AML-193 (cell line): ENCODE measurements around the gene UBE2E3.
"Not testable (repeated sequence)": the region's sequence is repeated elsewhere in the genome, so short reads cannot be mapped to it uniquely, and the experiment has no call there.

ENCODE experiments used
- DNase-seq, 2 experiments: peaks; one replicate each; lab custom pipeline; 2025; lab: John Stamatoyannopoulos, UW

UBE2E3 gene

DNA sequence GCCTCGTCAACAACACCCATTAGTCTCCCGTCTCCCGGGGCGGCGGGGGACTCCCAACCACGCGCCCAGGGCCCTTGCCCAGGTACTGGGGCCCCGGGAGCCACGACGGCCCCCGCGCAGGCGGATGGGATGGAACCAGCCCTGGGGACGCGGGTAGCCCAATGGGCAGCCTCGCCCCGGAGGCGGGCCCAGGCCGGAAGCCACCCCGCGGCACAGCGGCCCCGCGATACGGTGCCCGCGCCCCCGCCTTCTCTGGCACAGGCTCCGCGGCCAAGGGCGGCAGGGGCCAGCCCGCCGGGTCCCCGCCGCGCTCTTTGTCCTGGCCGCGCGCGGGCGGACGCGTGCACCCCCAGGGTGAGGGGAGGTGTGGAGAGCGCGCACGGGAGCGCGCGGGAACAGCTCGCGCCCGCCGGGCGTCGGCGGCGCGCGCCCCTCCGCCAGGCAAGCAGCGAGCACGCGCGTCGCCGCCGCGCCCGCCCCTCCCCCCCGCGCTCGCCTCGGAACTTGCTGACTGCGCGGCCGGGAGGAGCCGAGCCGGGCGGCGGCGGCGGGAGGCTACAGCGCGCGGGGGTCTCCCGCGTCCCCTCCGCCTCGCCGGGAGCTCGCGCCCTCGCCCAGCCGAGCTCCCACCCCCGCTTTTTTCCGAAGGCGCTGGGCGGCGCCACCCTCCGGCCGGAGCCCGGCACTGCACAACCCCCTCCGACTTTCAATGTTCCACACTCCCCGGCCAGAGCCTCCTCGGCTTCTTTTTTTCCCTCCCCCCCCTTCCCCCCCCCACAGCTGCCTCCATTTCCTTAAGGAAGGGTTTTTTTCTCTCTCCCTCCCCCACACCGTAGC lies at the start of gene UBE2E3:
Gene UBE2E3 (plus strand): TSS at position 500 of the 837 bp plus-strand sequence. CDS start 1,438 bp downstream, outside the sequence.
- no peak for DNase-seq

DNA sequence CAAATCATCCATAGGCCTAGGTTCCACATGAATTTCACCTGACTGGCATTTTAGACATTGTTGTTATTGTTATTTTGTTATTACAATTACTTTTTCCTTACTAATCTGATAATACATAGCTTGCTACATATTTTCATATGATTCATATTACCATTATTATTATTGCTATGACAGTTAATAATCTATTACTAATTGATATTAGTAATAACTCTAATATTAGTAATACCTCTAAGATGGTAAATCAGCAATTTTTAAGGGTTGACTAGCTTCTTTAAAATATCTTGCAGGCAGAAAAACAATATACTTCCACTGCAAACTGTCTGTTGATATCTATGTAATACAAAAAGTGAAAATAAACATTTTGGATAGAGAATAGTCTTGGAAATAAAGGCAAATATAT lies 48.6 kb upstream of the UBE2E3 start:
- DNase-seq = no peak

DNA sequence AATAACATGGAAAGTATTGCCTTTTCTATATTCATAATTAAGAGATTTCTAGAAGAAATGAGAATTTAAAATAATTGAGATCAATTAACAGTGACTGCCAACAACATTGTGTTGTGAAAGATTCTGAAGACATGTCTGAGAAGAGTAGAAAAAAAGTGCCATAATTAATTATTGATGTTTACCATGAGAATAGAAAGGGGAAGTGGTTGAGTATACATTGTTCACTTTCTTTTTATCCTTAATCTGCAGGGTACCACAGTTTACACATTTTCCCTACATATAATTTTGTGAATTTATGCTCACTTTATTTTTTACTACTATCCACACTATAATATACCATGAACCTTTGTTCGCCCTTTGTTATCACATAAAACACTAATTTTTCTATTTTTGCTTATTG lies 47.1 kb upstream of the UBE2E3 start:
- DNase-seq = no peak

DNA sequence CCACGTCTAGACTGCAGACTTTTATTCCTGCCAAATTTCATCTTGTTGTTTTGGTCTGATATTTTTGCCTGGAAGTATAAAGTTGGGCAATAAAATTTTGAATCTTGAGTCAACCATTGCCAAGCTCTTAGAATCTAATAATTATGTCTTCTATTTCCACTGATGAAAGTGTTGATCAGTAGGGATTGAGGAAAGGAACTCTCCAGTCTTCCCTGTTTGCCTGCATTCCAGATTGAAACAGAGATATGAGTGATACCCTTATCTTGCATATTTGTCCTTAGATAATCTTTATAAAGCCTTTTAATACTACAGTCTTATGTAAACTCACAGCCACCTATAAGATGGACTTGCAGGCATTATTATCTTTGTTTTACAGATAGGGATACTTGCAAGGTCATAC lies 45.5 kb upstream of the UBE2E3 start:
- no peak for DNase-seq

DNA sequence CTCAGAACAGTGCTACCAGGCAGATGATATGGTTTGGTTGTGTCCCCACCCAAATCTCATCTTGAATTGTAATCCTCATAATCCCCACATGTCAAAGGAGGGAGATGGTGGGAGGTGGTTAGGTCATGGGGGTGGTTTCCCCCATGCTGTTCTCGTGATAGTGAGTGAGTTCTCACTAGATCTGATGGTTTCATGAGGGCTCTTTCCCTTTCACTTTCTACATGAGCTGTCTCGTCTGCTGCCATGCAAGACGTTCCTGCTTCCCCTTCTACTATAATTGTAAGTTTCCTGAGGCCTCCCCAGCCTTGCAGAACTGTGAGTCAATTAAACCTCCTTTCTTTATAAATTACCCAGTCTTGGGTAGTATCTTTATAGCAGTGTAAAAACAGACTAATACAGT lies 42.9 kb upstream of the UBE2E3 start:
- not testable (repeated sequence) for DNase-seq

DNA sequence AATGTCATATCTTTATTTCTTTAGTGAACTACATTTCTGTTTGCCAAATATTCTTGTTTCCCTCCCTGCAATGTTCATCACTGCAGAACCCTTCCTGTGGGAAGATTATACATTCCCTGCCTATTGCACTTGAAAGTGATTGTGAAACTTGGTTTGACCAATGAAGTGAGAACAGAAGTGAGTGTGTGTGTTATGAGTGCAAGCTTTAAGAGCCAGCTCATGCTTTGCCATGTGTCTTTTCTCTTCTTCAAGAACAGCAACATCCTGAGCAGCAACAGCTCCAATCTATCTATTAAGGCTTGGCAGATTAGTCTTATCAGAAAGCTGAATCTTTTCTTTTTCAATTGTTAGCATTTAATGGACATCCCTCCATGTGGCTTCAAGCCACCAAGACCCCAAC lies 42.0 kb upstream of the UBE2E3 start:
- DNase-seq = no peak

DNA sequence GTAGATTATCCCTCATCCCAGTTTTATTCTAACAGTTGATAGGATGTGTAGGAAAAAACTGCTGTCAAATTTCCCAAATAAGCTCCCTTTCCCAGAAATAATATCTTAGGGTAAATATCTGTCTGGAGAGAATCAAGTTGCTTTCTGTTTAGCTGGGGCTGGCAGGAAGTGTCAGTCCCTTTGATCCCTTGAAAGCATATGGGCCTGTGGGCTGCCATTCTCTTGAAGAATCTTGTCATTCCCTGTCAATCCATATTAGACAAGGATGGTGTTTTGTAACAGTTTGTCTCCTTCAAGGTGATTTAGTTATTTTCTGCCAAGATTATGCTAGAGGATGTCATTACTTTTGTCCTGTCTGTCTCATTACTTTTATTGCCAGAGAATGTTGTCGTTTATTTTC lies 37.1 kb upstream of the UBE2E3 start:
- DNase-seq = no peak

DNA sequence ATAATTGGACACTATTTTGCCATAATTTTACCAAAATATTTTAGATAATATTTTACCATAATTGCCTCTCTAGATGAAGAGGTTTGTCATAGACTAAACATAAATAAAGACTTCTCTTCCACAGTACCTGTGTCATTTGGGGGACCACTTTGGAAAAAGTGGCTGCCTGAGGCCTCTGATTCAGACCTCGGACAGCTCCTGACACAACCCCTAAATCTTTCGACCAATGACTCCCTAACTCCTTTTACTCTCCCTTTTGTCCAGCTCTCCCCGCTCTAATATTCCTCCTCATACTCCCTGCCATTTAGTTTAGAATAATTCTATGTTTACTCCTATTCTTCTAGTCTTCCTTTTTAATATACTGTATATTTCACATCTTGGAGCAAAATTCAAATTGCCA lies 36.0 kb upstream of the UBE2E3 start:
- DNase-seq = no peak

DNA sequence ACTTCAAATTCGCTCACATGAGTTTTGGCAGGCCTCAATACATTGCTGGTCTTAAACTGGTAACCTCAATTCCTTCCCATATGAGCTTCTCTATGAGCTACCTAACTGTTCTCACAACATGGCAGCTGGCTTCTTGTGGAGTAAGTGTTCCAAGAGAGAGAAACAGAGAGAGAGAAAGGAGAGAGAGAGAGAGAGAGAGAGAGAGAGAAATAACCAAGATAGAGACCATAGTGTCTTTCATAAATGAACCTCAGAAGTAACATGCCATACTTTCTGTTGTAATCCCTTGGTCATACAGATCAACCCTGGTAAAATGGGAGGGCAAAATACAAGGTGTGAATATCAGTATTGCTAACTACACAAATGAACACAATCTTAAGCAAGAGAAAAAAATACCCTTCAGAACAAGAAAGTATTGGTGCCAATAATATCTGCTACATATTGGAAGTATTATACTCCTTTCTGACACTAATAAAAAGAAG lies 33.2 kb upstream of the UBE2E3 start:
- no peak for DNase-seq

DNA sequence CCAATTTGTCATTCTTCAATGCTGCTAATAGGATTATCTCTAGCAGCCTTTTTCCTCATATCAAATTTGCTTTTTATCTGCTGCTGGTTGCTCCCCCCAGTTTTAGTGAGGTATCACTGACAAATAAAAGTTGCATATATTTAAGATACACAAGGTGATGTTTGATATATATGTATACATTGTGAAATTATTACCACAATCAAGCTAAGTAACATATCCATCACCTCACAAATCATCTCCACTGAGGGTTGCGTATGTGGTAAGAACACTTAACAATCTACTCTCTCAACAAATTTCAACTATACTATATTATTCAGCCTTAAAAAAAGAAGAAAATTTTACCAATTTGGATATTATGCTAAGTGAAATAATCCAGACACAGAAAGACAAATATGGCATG lies 30.5 kb upstream of the UBE2E3 start:
- no peak for DNase-seq

DNA sequence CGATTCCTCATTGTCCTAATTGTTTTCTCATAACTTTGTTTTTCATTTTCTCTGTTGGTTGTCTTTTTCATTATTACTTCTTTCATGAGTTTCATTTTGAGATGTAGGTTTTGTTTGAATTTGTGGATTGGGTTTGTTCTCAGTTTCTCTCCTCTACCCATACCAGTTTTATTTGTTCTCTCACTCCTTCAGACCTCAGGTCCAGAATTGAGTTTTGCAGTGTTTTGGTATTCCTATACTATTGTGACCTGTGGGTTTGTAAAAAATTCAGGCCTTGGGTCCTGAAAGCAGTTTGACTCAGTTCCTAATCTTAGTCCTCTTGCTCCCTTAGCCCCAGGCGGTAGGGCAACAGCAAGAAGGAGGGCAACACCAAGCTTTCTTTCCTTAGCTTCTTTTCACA lies 28.3 kb upstream of the UBE2E3 start:
- DNase-seq = no peak

DNA sequence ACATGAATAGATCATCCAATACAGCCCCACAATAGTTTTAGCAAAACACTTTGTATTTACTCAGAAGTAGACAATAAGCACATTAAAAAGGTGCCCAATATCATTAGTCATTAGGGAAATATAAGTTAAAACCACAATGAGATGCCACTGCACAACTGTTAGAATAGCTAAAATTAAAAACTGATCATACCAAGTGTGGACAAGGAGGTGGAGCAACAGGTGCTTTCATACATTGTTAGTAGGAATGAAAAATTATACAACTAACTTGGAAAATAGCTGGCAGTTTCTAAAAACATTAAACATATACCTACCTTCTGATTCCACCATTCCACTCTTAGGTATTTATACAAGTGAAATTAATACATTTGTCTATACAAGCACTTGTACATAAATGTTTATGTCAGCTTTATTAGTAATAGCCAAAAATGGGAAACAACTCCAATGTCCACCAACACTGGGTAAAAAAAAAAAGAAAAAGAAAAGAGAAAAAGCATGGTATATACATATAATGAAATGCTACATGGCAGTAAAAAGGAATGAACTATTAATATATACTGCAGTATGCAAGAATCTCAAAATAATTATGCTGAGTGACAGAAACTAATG lies 27.6 kb upstream of the UBE2E3 start:
- DNase-seq = no peak

DNA sequence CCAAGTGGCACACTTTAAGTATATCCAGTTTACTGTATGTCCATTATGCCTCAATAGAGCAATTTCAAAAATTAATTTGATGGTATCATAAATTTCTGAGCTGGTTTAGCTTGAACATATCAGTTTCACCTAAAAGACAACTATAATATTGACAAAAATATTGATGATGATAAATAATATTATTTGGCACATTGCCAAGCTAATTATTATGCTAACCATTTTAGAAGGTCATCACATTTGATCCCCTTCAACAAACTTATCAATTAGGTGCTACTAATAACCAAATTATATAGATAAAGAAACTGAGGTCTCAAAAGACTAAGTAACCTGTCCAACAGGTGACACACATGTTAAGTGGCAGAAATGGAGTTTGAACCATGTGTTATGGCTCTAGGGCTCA lies 26.9 kb upstream of the UBE2E3 start:
- no peak for DNase-seq

DNA sequence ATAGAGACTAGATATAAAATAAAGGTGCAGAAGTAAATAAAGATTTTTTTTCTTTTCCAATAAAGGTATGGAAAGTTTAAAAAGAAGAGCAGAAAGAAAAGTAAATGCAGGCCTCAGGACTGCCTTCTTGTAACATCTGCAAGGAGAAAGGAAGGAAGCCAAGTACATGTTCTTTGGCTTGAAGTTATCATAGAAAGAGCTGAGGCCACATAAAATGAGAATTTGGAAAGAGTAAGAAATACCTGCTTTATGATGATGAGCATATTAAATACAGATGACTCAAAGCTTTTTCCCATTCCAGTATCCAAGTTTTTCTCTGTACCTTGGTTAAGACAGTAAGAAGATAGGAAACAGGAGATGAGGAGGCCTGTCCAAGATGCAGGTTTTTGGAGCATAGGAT lies 25.3 kb upstream of the UBE2E3 start:
- no peak for DNase-seq

DNA sequence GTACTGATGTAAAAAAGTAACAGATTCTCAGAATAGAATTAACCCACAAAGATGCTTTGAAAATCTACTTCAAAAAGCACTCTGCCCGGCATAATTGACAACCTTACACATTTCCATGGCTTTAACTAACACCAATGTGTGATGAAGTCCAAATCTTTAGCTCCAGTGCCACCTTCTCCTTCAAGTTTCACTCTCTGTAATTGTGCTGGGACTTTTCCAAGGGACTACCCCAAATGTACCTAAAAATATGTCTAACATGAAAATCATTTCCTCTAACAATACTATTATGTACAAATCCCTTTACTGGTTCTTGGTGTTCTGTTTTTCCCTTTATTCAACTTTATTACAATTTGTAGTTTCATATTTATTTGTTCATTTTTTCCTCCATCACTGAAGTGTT lies 20.6 kb upstream of the UBE2E3 start:
- DNase-seq = no peak

DNA sequence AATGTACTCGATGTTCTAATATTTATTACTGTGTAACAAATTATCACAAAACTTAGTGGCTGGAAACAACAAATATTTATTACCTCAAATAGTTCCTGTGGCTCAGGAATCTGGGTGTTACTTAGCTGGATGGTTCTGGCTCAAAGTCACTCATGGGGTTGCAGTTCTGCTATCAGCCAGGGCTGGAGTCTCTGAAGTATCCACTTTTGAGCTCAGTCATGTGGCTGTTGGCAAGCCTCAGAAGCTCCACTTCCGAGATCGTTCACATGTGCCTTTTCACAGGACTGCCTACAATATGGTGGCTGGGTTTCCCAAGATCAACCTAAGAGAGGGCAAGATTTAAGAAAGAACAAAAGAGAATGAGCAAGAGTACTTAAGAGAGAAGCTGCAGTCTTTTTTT lies 19.4 kb upstream of the UBE2E3 start:
- no peak for DNase-seq

DNA sequence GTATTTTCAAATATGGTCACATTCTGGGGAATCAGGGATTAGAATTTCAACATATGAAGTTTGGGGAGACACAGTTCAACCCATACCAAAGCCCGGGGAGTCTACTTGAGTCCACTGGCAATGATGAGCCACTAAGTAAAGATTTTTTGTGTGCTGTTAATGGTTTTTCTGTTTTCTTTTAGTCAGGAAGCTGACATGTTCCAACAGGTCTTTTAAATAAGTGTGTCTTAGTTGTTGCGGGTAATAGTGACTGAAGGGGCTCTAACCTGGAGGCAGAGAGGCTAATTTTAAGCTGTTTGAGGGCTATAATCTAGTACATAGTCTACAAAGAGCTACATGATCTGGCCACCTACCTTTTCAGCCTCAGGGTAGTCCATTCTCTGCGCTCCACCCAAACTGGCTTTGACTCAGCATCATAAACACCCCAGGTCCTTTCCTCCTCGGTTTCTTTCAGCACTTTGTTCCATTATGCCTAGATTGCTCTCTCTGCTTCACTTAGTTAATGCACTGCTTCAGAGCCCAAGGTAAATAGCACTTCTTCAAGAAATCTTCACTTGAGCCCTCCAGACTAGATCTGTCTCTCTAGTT lies 17.6 kb upstream of the UBE2E3 start:
- no peak for DNase-seq

DNA sequence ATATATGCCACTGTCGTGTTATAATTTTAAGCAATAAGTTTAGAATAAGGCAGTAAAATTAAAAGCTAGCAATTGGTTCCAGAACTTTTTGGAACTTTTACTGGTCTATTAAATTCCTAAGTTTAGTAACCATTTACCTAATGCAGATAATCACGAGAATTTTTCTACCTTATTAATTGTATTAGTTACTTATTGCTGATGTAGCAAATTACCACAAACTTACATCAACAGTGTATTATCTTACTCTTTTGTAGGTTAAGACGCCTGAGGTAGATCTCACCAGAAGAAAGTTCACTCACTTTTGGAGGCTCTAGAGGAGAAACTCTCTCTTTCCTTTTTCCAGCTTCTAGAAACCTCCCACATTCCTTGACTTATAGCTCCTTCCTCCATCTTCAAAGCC lies 14.0 kb upstream of the UBE2E3 start:
- no peak for DNase-seq

DNA sequence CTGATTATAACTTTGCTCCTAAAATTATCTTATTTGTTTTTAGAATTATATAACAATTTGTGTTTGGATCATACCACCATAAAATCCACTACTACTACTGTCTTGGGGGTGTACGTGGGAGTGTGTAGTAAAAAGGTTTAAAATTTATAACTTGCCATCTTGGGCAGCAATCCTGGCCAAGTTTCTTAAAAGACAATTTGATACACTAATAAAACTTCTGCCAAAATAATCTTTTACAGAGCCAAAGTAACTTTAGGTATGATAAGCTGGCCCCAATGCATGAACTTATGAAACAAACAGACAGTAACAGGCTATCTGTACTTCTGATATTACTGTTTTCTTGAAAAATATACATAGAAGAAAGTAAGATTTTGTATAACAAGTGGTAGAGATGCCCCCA lies 11.3 kb upstream of the UBE2E3 start:
- no peak for DNase-seq

DNA sequence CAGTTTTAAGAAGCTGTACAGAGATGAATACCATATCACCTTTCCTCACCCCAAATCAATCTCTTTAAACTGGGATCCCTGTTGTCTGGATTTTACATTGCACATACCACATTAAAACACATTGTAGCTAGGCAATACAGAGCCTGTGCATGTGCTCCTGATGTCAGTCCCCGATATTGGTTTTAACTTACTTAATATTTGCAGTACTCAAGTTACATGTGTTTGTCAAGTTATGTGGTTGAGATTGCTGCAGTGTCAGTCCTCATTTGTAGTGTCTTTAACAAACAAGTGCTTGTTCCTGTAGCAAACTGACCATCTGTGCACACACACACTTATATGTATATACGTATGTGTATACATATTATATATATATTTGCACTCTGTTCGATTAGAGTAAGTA lies 10.4 kb upstream of the UBE2E3 start:
- no peak for DNase-seq

DNA sequence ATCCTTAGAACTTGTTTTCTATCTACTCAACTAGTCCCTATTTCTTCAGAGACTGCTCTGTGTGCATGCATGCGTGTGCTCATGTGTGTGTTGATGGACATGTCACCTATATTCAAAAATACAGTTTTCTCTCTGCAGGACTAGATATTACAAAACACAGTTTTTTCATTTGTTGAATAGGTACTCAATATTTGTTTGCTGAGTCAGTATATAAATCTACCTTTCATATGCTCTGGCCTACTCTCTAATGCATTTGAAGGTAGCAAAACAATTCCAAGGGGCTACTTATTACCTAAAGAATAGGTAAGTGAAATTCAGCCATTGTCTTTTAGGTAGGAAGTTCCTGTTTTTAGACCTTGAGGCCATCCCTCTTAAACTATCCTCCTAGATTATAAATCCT lies 8.6 kb upstream of the UBE2E3 start:
- no peak for DNase-seq

DNA sequence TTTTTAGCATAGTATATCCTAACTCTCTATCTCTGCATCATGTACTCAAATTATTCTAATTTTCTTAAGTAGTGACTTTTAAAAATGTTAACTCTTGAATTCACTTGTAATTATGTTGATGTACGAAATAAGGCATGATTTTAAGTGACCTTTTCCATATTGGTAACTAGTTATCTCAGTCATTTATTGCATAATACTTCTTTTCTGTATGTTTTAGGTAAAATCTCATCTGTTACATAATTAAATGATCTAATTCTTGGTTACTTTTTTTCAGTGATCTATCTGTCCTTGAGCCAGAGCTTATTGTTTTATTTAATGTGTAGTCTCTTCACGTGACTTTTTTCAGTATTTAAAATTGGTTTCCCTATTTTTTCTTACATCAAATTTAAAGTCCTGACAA lies 4.8 kb upstream of the UBE2E3 start:
- no peak for DNase-seq
